ENCODE results near the gene RP2. TPM values are rescaled to one million over a fixed set of nuclear protein-coding genes. Genes with fewer than 3 reads are reported as not detected.

RP2 gene
- total RNA-seq, 1 donor from 2014 or later, result 15.5 TPM

GRCh38 chrX:46865281-46865680 lies 28.4 kb downstream of the RP2 start:
- Histone ChIP-seq H3K9me3 (no peaks in the 10 kb centered on the region), H3K36me3 (no peaks in the 10 kb centered on the region), H3K4me1 (no peaks in the 10 kb centered on the region), H3K4me3 (no peak overlapping the region), H3K27me3 (no peaks in the 10 kb centered on the region), H3K27ac (no peak overlapping the region)
- intact Hi-C loops (cut with DNase I), result no loop called here
- DNase-seq, result no peak
- TF ChIP-seq, protein P1, sequence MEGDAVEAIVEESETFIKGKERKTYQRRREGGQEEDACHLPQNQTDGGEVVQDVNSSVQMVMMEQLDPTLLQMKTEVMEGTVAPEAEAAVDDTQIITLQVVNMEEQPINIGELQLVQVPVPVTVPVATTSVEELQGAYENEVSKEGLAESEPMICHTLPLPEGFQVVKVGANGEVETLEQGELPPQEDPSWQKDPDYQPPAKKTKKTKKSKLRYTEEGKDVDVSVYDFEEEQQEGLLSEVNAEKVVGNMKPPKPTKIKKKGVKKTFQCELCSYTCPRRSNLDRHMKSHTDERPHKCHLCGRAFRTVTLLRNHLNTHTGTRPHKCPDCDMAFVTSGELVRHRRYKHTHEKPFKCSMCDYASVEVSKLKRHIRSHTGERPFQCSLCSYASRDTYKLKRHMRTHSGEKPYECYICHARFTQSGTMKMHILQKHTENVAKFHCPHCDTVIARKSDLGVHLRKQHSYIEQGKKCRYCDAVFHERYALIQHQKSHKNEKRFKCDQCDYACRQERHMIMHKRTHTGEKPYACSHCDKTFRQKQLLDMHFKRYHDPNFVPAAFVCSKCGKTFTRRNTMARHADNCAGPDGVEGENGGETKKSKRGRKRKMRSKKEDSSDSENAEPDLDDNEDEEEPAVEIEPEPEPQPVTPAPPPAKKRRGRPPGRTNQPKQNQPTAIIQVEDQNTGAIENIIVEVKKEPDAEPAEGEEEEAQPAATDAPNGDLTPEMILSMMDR (IDR thresholded peaks at IDR 0.05), result no peak
- ATAC-seq, result peak; percentile 53

DNA sequence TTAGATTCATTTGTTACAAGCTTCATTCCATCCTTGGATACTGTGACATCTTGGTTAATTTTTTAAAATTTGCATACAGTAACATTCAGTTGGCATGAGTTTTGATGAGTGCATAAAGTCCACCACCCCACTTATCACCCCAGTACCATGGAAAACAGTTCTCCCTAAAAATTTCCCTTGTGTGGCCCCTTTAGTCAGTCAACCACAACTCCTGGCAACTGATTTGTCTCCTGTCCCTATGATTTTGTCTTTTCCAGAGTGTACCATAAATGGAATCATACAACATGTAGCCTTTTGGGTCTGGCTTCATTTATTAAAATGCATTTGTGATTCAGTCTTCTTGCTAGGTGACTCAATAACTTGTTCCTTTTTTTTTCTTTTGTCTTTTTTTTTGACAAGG lies 29.9 kb downstream of the RP2 start:
- no peak overlapping the region for H3K4me3 ChIP-seq
- no peaks in the 10 kb centered on the region for H3K36me3 ChIP-seq
- H3K27ac ChIP-seq, result no peak overlapping the region
- DNase-seq (no peak), ATAC-seq (no peak)
- intact Hi-C loops (cut with DNase I), result no loop called here
- H3K9me3 ChIP-seq, result no peaks in the 10 kb centered on the region
- no peaks in the 10 kb centered on the region for H3K4me1 ChIP-seq
- TF ChIP-seq, protein P1 (IDR thresholded peaks at IDR 0.05), result no peak
- H3K27me3 ChIP-seq, result no peaks in the 10 kb centered on the region

DNA sequence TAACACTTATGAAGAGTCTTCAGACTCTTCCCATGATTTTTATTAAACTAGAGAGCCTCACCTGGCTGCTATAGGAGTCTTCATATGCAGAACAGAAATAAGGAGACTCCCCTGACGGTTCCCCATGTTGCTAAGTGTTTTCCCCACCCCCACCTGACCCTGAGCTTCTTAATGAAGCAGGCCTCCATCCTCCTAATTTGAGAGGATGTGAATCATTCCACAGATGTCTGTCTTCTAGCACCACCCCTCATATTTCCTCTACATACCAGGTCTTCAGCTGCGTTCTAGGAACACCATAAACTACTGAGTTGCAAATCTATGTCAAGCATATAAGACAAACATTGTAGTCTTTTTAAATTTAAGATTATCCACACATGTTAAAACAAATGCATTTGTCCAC lies 36.9 kb downstream of the RP2 start:
- Histone ChIP-seq H3K27me3 (no peaks in the 10 kb centered on the region), H3K9me3 (no peaks in the 10 kb centered on the region), H3K4me1 (no peaks in the 10 kb centered on the region), H3K36me3 (no peaks in the 10 kb centered on the region), H3K27ac (no peak overlapping the region), H3K4me3 (no peak overlapping the region)
- TF ChIP-seq, protein P1 (IDR thresholded peaks at IDR 0.05), result no peak
- ATAC-seq, result no peak
- intact Hi-C loops (cut with DNase I), result no loop called here
- DNase-seq, result no peak

DNA sequence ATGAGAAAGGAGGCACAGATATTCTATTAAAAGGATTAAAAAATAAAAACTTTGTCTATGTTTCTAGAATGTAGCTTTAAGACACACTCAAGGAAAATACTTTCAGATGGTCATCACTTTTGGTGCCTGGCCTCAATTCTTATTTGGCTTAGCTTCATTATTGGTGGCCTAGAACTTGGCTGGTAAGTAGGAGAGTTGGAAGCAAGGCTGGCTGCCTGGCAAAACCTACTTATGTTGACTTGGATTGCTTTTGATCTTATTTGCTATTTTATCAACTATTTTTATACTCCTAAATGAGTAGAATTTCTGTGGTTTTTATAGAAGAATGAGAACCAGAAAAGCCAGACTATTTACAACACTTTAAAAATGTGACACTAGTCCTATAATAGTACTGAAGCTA lies 40.1 kb downstream of the RP2 start:
- ATAC-seq (no peak), DNase-seq (no peak)
- Histone ChIP-seq H3K27me3 (no peaks in the 10 kb centered on the region), H3K4me3 (no peak overlapping the region), H3K36me3 (peaks cover 10% of the 10 kb centered on the region), H3K4me1 (no peaks in the 10 kb centered on the region), H3K9me3 (no peaks in the 10 kb centered on the region), H3K27ac (no peak overlapping the region)
- TF ChIP-seq, protein P1 (IDR thresholded peaks at IDR 0.05), result no peak
- intact Hi-C loops (cut with DNase I), result no loop called here

- no peaks in the 10 kb centered on the region for H3K9me3 ChIP-seq
- intact Hi-C loops (cut with DNase I), result no loop called here
- H3K4me3 ChIP-seq, result no peak overlapping the region
- H3K27me3 ChIP-seq, result no peaks in the 10 kb centered on the region
- DNase-seq, result no peak
- H3K27ac ChIP-seq, result no peak overlapping the region
- no peaks in the 10 kb centered on the region for H3K4me1 ChIP-seq
- peaks cover 10% of the 10 kb centered on the region for H3K36me3 ChIP-seq
- TF ChIP-seq, protein P1 (IDR thresholded peaks at IDR 0.05), result no peak
- ATAC-seq, result no peak
These were observed 45.4 kb downstream of the RP2 start for GRCh38 chrX:46882266-46882665.

DNA sequence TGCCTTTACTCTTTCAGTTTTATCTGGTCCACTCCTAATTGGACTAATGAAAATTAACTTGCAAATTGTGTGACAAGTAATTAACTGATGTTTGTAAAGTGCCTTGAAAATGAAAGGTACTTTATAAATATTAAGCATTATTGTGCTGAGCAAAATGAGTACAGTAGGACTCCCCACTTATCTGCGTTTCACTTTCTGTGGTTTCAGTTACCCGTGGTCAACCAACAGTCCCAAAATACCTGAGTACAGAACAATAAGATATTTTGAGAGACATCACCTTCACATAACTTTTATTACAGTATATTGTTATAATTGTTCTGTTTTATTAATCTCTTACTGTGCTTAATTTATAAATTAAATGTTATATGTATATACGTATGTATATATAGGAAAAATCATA lies 48.0 kb downstream of the RP2 start:
- no peaks in the 10 kb centered on the region for H3K9me3 ChIP-seq
- TF ChIP-seq, protein P1 (IDR thresholded peaks at IDR 0.05), result no peak
- no peak overlapping the region for H3K27ac ChIP-seq
- H3K4me1 ChIP-seq, result no peaks in the 10 kb centered on the region
- H3K27me3 ChIP-seq, result no peaks in the 10 kb centered on the region
- peaks cover 9% of the 10 kb centered on the region for H3K36me3 ChIP-seq
- intact Hi-C loops (cut with DNase I), result no loop called here
- DNase-seq (no peak), ATAC-seq (no peak)
- no peak overlapping the region for H3K4me3 ChIP-seq

Data from upper lobe of right lung (tissue), 1 donor.